K562 (cell line): ENCODE measurements around the gene ALDH16A1. TPM values are rescaled to one million over a fixed set of nuclear protein-coding genes. Genes with fewer than 3 reads are reported as not detected.
A peak's percentile ranks its signal among the peaks of the same experiment; 100 is the strongest.

Experiments
- ARHGAP35 ChIP-seq: fragments of 450-650 bp; IDR thresholded peaks from 2 replicates; pipeline ENCODE4 v1.6.1; 2018; ENCODE audit not compliant: partially characterized antibody
- ASH1L ChIP-seq: fragments of 450-650 bp; IDR thresholded peaks from 2 replicates; pipeline ENCODE4 v1.6.1; 2018; ENCODE audit warnings: borderline replicate concordance, mild to moderate bottlenecking, low read depth; ENCODE audit not compliant: partially characterized antibody
- CBX1 ChIP-seq: sonication (generic); IDR thresholded peaks from 2 replicates; pipeline ENCODE4 v1.6.1; 2016; ENCODE audit warnings: antibody characterized with exemption, low read depth, mild to moderate bottlenecking
- CC2D1A ChIP-seq: fragments of 450-650 bp; IDR thresholded peaks from 2 replicates; pipeline ENCODE4 v1.6.1; 2017; ENCODE audit warnings: mild to moderate bottlenecking
- CSDE1 ChIP-seq, 2 experiments: fragments of 450-650 bp; IDR thresholded peaks; 2 replicates each; pipeline ENCODE4 v1.6.1; 2016; ENCODE audit warnings: mild to moderate bottlenecking in 1 of 2
- CXXC5 ChIP-seq: fragments of 250-450 bp; sonication (Bioruptor Pico); IDR thresholded peaks from 2 replicates; pipeline ENCODE4 v1.8.0; 2022; ENCODE audit warnings: inconsistent platforms, mild to moderate bottlenecking, moderate library complexity
- E2F5 ChIP-seq: sonication (generic); formaldehyde crosslinking; IDR thresholded peaks from 2 replicates; pipeline ENCODE4 v1.8.0; 2022; ENCODE audit warnings: mild to moderate bottlenecking, missing genetic modification reagents
- ID3 ChIP-seq, 2 experiments: fragments of 250-450 bp in 1 of 2; fragments of 450-650 bp in 1 of 2; sonication (Bioruptor Pico) in 1 of 2; IDR thresholded peaks; 2 replicates each; pipeline versions ENCODE4 v1.6.1 to v1.8.0; 2016 to 2021; ENCODE audit warnings: mild to moderate bottlenecking in 2 of 2, moderate library complexity in 2 of 2, missing compliant biosample characterization in 1 of 2, missing genetic modification characterization in 1 of 2
- JUNB ChIP-seq: fragments of 450-650 bp; formaldehyde crosslinking; conservative IDR thresholded peaks from 2 replicates; pipeline ENCODE4 v1.4.0; 2020; ENCODE audit warnings: mild to moderate bottlenecking
- MIER1 ChIP-seq: fragments of 450-650 bp; IDR thresholded peaks from 2 replicates; pipeline ENCODE4 v1.6.1; 2016; ENCODE audit warnings: antibody characterized with exemption, mild to moderate bottlenecking, low read depth
- POLR2G ChIP-seq: fragments of 200-400 bp; formaldehyde crosslinking; IDR thresholded peaks from 2 replicates; pipeline ENCODE4 v1.6.1; 2017; ENCODE audit warnings: low read depth, mild to moderate bottlenecking, antibody characterized with exemption, low read length, moderate library complexity
- SAFB2 ChIP-seq: fragments of 200-400 bp; formaldehyde crosslinking; IDR thresholded peaks from 2 replicates; pipeline ENCODE4 v1.6.1; 2018; ENCODE audit warnings: borderline replicate concordance, low read length, low read depth, moderate library complexity; ENCODE audit not compliant: severe bottlenecking
- SMARCA4 ChIP-seq: fragments of 450-650 bp; IDR thresholded peaks from 2 replicates; pipeline ENCODE4 v1.6.1; 2016
- SMC3 ChIP-seq: conservative IDR thresholded peaks from 2 replicates; pipeline ENCODE4 v1.6.1; 2011; ENCODE audit warnings: low read depth, low read length, improper control_type of control experiment; ENCODE audit not compliant: insufficient read depth
- TAF1 ChIP-seq: IDR thresholded peaks from 2 replicates; pipeline ENCODE4 v1.6.1; 2011; ENCODE audit warnings: mild to moderate bottlenecking, low read length, moderate library complexity; ENCODE audit not compliant: insufficient read depth, control insufficient read depth, severe bottlenecking; ENCODE audit errors: extremely low read depth
- TCF7 ChIP-seq: sonication (generic); IDR thresholded peaks from 2 replicates; pipeline ENCODE4 v1.6.1; 2016; ENCODE audit warnings: antibody characterized with exemption, borderline replicate concordance
- TRIM24 ChIP-seq, 2 experiments: fragments of 450-650 bp; IDR thresholded peaks; 2 replicates each; pipeline ENCODE4 v1.6.1; 2016
- TRIM25 ChIP-seq: fragments of 450-650 bp; IDR thresholded peaks from 2 replicates; pipeline ENCODE4 v1.7.0; 2016; ENCODE audit warnings: borderline replicate concordance
- ZBED1 ChIP-seq: IDR thresholded peaks from 2 replicates; pipeline ENCODE4 v1.6.1; 2014
- ZFP36 ChIP-seq: fragments of 150-350 bp; IDR thresholded peaks from 2 replicates; pipeline ENCODE4 v1.6.1; 2018; ENCODE audit warnings: low read length, low read depth; ENCODE audit not compliant: partially characterized antibody
- ZNF507 ChIP-seq: conservative IDR thresholded peaks from 2 replicates; pipeline ENCODE4 v1.6.1; 2017; ENCODE audit warnings: missing genetic modification characterization, missing compliant biosample characterization
- ZNF551 ChIP-seq: fragments of 250-450 bp; sonication (Bioruptor Pico); IDR thresholded peaks from 2 replicates; pipeline ENCODE4 v1.5.0; 2021; ENCODE audit warnings: mild to moderate bottlenecking, moderate library complexity
- ZNF699 ChIP-seq: fragments of 250-450 bp; sonication (Bioruptor Pico); IDR thresholded peaks from 2 replicates; pipeline ENCODE4 v1.8.0; 2021; ENCODE audit warnings: mild to moderate bottlenecking, moderate library complexity; ENCODE audit not compliant: insufficient replicate concordance
- polyA plus RNA-seq, 8 experiments: library from polyadenylated mRNA; depleted of rRNA in 4 of 8; stranded (reverse) in 5 of 8; unstranded in 3 of 8; fragments of >200 nt; fragmentation: Nextera tagmentation in 2 of 8; fragmentation: Illumina TruSeq in 1 of 8; extraction: Ambion mirVana in 2 of 8; extraction: Trizol in 1 of 8; gene quantifications; 2 replicates each; pipeline versions ENCODE4 v1.2.1 to v1.2.3, GENCODE V29; 2011 to 2014; ENCODE audit warnings: inconsistent platforms in 1 of 8, missing spikeins in 1 of 8
- total RNA-seq, 7 experiments: library from RNA; depleted of rRNA in 6 of 7; stranded (reverse); fragments of >200 nt in 6 of 7; fragmentation: Illumina TruSeq in 2 of 7; extraction: Trizol in 2 of 7; gene quantifications; 2 replicates each; pipeline versions ENCODE4 v1.2.1 to v1.2.3, GENCODE V29; 2011 to 2021; ENCODE audit warnings: low replicate concordance in 1 of 7

The ALDH16A1 gene
- total and polyA plus RNA-seq, 9 of the 15 experiments (the other 6 are each of a cell fraction or from before 2014, with no cell fraction given): 2.2 to 52.2 (median 7.6) TPM

- no peak for TF ChIP-seq SMC3
- TF ChIP-seq POLR2G: peak; percentile 81
- TF ChIP-seq TCF7: 0 out of 2 replicates have a peak, but pooled peaks have one; percentile 11
- TF ChIP-seq SAFB2: no peak
- 0 out of 2 replicates have a peak, but pooled peaks have one; percentile 77 for TF ChIP-seq TRIM25
- no peak for TF ChIP-seq ID3 (CRISPR knock-in tag; IDR thresholded peaks at IDR 0.05)
- peak; percentile 83; the same call in 1 of the 2 replicates for TF ChIP-seq ID3 (tag; IDR thresholded peaks at IDR 0.05)
- TF ChIP-seq ZBED1: 0 out of 2 replicates have a peak, but pooled peaks have one; percentile 34
- peak; percentile 94; the same call in 1 of the 2 replicates for TF ChIP-seq E2F5
- peak; percentile 7 for TF ChIP-seq ZFP36
- peak; percentile 33 to 45; a peak in 2 of 4 replicates for TF ChIP-seq TRIM24 (IDR thresholded peaks at IDR 0.05)
- peak; percentile 27 for TF ChIP-seq TAF1
- 0 out of 2 replicates have a peak, but pooled peaks have one; percentile 18 for TF ChIP-seq SMARCA4
- TF ChIP-seq ZNF551: no peak
- peak; percentile 23 for TF ChIP-seq ASH1L
- TF ChIP-seq ARHGAP35: peak; percentile 73
- TF ChIP-seq ZNF507 (tag): no peak
- TF ChIP-seq JUNB (CRISPR knock-in tag): no peak
- peak; percentile 64; the same call in 1 of the 2 replicates for TF ChIP-seq MIER1
- TF ChIP-seq ZNF699 (CRISPR knock-in tag): no peak
- 0 out of 4 replicates have a peak, but pooled peaks of 1 of the 2 experiments have one; percentile 29 for TF ChIP-seq CSDE1 (IDR thresholded peaks at IDR 0.05)
- peak; percentile 56 for TF ChIP-seq CBX1
- peak; percentile 94 for TF ChIP-seq CXXC5
- peak; percentile 19; the same call in 1 of the 2 replicates for TF ChIP-seq CC2D1A
Measured at GRCh38 chr19:49422407-49423070, 30.5 kb upstream of the ALDH16A1 start (continued).
